Activated T-cell treated with anti-CD3 and anti-CD28 coated beads, Interleukin-2, amount 50 U/mL, for 72 hours (primary cell): Measurements from ENCODE around the gene BCL2A1. TPM values are rescaled to one million over a fixed set of nuclear protein-coding genes. Genes with fewer than 3 reads are reported as not detected.
A peak's percentile ranks its signal among the peaks of the same experiment; 100 is the strongest.

Experiments used
- ATAC-seq, 2 donors: fragments of 150-1000 bp; cut with Tn5 transposase; replicated peaks in 1 of 2; 2 replicates each; pipeline ENCODE4 v1.10.0; 2021; ENCODE audit warnings: moderate library complexity in 2 of 2, mild to moderate bottlenecking in 1 of 2
- DNase-seq, 2 donors: peaks; one replicate each; pipeline ENCODE4 v3.0.0; 2021 to 2022; ENCODE audit warnings: mixed read lengths in 1 of 2
- H3K27ac Mint-ChIP-seq: one replicate; pipeline ENCODE4 v1.8.0; 2022; ENCODE audit warnings: mild to moderate bottlenecking, moderate library complexity, mixed read lengths
- H3K27me3 Mint-ChIP-seq: one replicate; pipeline ENCODE4 v1.8.0; 2022; ENCODE audit warnings: low read depth, mixed read lengths
- H3K36me3 Mint-ChIP-seq, 2 donors: one replicate each; pipeline ENCODE4 v1.8.0; 2022; ENCODE audit warnings: mixed read lengths in 2 of 2, mild to moderate bottlenecking in 1 of 2; ENCODE audit not compliant: insufficient read depth in 2 of 2
- H3K4me1 Mint-ChIP-seq: one replicate; pipeline ENCODE4 v1.8.0; 2022; ENCODE audit warnings: low read depth, mixed read lengths
- H3K4me3 Mint-ChIP-seq, 2 donors: one replicate each; pipeline ENCODE4 v1.8.0; 2022; ENCODE audit warnings: mild to moderate bottlenecking in 2 of 2, mixed read lengths in 2 of 2, moderate library complexity in 2 of 2
- H3K9me3 Mint-ChIP-seq, 2 donors: one replicate each; pipeline ENCODE4 v1.8.0; 2022; ENCODE audit warnings: mixed read lengths in 2 of 2
- total RNA-seq, 2 donors: library from RNA; stranded (reverse); gene quantifications; one replicate each; pipeline ENCODE4 v1.2.3, GENCODE V29; 2022

Gene BCL2A1
- total RNA-seq, 2 donors from 2014 or later, result 39.6 to 67.2 TPM

DNA sequence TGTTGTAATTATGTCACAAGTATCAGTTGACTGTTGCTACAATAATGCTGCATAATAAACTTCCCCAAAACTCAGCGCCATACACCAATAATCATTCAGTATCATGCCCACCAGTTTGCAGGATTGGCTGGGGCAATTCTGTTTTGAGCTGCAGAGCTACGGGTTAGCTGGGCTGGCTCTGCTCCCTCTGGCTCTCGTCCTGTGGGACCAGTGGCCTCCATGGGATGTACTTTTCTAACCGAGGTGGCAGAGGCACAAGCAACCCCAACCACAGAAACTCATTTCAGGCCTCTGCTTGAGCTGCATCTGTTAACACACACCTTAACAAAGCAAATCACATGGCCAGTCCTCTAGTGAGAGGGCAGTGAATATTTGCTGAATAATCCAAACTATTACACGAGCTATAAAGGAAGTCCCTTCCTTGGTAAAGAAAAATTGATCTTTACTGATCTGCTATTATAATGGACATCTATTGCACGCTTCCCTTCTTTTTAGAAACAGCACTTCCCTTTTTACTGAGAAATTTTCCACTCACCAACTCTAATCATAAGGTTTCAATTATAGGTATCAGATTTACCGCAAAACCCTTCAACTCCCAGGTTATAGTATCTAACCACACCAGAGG lies 10.9 kb upstream of the BCL2A1 start:
- ATAC-seq, result no peak
- Mint-ChIP-seq H3K4me1 (peaks cover 44% of the 10 kb centered on the region), H3K36me3 (no peaks in the 10 kb centered on the region), H3K27me3 (no peaks in the 10 kb centered on the region), H3K4me3 (peak overlapping the region in 1 of 2 donors; percentile 1), H3K9me3 (no peaks in the 10 kb centered on the region), H3K27ac (no peak overlapping the region)
- no peak for DNase-seq

DNA sequence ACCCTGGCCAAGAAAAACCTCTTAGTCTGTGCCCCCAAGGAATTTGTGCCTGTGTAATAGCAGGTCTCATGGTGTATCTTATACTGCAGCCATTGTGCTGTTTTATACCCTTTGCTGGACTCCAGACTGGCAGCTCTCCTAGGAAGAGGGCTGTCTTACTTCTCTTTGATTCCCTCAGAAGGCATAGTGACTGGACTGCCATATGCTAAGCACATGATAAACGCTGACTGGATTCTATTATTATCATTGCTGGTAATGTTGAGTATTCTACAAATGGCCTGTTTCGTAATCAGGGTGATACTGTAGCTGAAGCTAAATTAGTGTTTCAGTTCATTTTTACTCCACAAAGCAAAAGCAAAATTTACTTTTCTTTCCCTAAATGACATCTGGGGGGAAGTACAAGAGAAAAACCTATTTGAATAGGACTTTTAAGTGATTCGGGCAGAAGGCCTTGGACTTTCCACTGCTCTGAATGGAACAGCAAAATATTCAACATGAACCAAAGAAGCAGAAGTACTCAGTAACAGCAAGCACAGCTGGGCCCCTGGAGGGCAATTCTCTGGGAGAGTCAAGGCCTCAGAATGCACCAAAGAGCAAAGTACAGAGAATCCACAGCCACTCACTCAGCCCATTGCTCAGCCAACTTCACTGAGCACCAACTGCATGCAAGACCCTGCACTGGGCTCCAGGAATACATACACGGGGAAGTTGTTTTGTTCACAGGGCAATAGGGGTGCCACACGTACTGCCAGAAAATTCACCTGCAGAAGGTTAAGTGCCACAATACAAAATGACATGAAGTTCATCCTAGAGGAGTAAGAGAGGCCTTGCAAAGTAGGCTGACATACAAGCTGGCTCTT lies 7.9 kb upstream of the BCL2A1 start:
- Mint-ChIP-seq H3K4me3 (peak overlapping the region; percentile 20 to 63), H3K27ac (peak overlapping the region; percentile 79), H3K27me3 (no peaks in the 10 kb centered on the region), H3K9me3 (no peaks in the 10 kb centered on the region), H3K4me1 (peaks cover 61% of the 10 kb centered on the region), H3K36me3 (no peaks in the 10 kb centered on the region)
- ATAC-seq (peak; percentile 65 to 81), DNase-seq (peak in 1 of 2 donors; percentile 18)

- DNase-seq (no peak), ATAC-seq (peak; percentile 14 to 23)
- Mint-ChIP-seq H3K27ac (peak overlapping the region; percentile 79), H3K4me3 (peak overlapping the region; percentile 20 to 63), H3K4me1 (peaks cover 67% of the 10 kb centered on the region), H3K36me3 (no peaks in the 10 kb centered on the region), H3K27me3 (no peaks in the 10 kb centered on the region), H3K9me3 (no peaks in the 10 kb centered on the region)
Observed at GRCh38 chr15:79978260-79978654, 7.3 kb upstream of the BCL2A1 start.

DNA sequence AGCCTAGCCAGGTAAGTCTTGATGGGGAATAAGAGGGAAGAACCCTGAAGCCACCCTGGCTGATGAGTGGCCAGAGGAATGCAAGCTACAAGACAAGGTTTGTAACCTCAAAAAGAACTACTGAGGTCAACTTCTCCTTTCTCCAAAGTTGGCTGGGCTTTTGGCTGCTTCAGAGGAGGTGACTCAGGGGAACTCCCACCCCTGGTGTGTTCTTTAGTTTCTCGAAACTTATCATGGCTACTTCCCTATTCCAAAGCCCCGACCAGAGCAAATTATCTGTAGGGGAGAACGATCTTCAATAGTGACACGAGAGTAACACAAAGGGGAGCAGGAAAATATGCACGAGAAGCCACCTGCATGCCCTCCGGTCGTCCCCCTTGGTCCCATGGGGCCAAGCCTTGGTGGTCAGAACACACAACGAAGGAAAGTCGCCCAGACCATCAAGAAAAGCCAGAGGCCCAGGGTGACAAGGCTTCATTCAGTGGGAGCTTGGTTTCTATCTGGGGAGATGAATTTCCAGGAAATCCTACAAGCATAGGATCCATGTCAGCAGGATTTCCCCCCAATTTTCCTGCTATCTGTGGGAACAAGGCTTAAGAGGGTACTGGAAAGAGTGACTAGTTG lies 6.5 kb upstream of the BCL2A1 start:
- no peaks in the 10 kb centered on the region for H3K9me3 Mint-ChIP-seq
- DNase-seq, result no peak
- no peak for ATAC-seq
- peak overlapping the region in 1 of 2 donors; percentile 38 for H3K4me3 Mint-ChIP-seq
- peaks cover 0 to 1% of the 10 kb centered on the region in 2 donors for H3K36me3 Mint-ChIP-seq
- no peak overlapping the region for H3K27ac Mint-ChIP-seq
- H3K27me3 Mint-ChIP-seq, result no peaks in the 10 kb centered on the region
- H3K4me1 Mint-ChIP-seq, result peaks cover 74% of the 10 kb centered on the region

DNA sequence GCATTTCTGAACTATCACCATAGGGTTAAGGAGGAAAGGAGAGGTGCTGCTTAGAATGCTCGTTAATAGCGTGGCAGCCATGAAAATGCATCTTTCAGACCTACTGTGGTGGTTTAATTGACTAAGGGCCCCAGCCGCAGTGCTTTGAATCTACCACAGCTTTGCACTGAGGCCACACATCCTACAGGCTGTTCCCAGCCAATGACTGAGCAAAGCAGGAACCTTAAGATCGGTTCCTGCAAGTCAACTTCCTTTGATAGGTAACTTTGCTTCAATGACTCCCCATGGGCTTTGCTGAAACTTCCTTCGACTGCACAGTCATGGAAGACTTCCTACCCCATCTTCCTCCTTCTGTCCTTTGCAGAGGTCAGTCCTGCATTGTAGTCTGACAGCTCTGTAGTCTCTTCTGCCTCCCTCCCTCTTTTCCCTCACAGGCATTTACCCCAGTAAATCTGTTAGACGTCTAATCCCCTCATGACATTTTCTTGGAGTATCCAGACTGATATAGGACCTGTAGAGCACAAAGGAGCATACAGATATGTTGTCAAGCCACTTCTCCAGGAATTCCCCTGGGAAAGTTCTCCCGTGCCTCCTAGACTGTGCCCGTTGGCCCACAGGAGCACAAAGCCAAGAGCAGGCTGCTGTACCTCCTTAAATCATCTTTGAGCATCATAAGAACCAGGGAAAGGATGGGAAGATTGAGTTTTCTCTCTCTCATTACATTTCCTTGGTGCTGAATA lies 2.6 kb upstream of the BCL2A1 start:
- peak; percentile 6 to 20 for ATAC-seq
- Mint-ChIP-seq H3K36me3 (peaks cover 10 to 11% of the 10 kb centered on the region in 2 donors), H3K4me3 (peak overlapping the region; percentile 58 to 68), H3K27me3 (no peaks in the 10 kb centered on the region), H3K27ac (no peak overlapping the region), H3K9me3 (no peaks in the 10 kb centered on the region), H3K4me1 (peaks cover 66% of the 10 kb centered on the region)
- DNase-seq, result peak; percentile 24 to 48

DNA sequence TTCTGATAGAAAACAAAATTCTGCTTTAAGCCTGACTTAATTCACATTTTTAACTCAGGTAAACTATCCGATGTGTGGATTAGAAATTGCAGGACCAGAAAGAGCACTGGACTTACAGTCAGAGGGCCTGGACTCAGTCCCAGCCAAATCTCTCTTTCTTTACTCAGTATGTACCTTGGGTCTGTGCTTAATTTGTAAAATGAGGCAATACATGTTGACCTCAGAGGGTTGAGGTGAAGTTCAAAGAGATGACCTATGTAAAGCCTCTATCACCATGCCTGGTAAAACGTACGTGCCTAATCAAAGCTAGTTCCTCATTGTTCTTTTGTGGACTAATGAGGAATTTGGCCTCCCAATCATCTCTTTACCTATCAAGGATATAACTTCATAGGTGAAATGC lies 1.9 kb upstream of the BCL2A1 start:
- Mint-ChIP-seq H3K27ac (no peak overlapping the region), H3K4me1 (peaks cover 66% of the 10 kb centered on the region), H3K9me3 (no peaks in the 10 kb centered on the region), H3K4me3 (peak overlapping the region; percentile 58 to 68), H3K27me3 (no peaks in the 10 kb centered on the region), H3K36me3 (peaks cover 13 to 15% of the 10 kb centered on the region in 2 donors)
- ATAC-seq, result no peak
- DNase-seq, result no peak

- DNase-seq (no peak), ATAC-seq (no peak)
- Mint-ChIP-seq H3K4me3 (peak overlapping the region; percentile 90 to 98), H3K27ac (peak overlapping the region; percentile 75), H3K27me3 (no peaks in the 10 kb centered on the region), H3K36me3 (peaks cover 18 to 23% of the 10 kb centered on the region in 2 donors), H3K4me1 (peaks cover 65% of the 10 kb centered on the region), H3K9me3 (no peaks in the 10 kb centered on the region)
Observed at GRCh38 chr15:79970181-79970580, 815 bp downstream of the BCL2A1 start.

DNA sequence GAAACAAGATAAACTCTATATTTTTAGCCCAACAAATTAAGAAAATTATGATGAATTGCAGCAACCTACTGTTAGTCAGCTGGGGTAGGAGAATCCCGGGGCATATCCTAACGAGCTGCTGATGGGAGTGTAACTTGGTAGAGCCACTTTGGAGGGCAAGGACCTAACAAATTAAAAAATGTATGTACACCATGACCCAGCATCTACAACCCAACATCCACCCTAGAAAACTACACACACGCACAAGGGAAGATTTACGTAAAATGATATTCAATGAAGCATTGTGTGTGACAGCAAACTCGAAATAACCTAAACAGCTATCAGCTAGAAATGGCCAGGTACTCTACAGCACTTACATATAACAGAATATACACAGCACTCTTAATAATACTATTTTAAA lies 1.9 kb downstream of the BCL2A1 start:
- Mint-ChIP-seq H3K27ac (peak overlapping the region; percentile 95), H3K27me3 (no peaks in the 10 kb centered on the region), H3K4me3 (peak overlapping the region; percentile 92 to 99), H3K4me1 (peaks cover 75% of the 10 kb centered on the region), H3K36me3 (peaks cover 23 to 24% of the 10 kb centered on the region in 2 donors), H3K9me3 (no peaks in the 10 kb centered on the region)
- ATAC-seq (no peak), DNase-seq (no peak)

GRCh38 chr15:79967298-79968182 lies 3.5 kb downstream of the BCL2A1 start:
- peak overlapping the region; percentile 92 to 99 for H3K4me3 Mint-ChIP-seq
- ATAC-seq, result peak; percentile 66 to 73
- H3K27me3 Mint-ChIP-seq, result no peaks in the 10 kb centered on the region
- DNase-seq, result peak; percentile 67 to 68
- no peaks in the 10 kb centered on the region for H3K9me3 Mint-ChIP-seq
- H3K4me1 Mint-ChIP-seq, result peaks cover 66% of the 10 kb centered on the region
- peaks cover 23 to 24% of the 10 kb centered on the region in 2 donors for H3K36me3 Mint-ChIP-seq
- peak overlapping the region; percentile 100 for H3K27ac Mint-ChIP-seq

GRCh38 chr15:79966634-79967297 lies 4.2 kb downstream of the BCL2A1 start:
- no peak for ATAC-seq
- peaks cover 66% of the 10 kb centered on the region for H3K4me1 Mint-ChIP-seq

DNA sequence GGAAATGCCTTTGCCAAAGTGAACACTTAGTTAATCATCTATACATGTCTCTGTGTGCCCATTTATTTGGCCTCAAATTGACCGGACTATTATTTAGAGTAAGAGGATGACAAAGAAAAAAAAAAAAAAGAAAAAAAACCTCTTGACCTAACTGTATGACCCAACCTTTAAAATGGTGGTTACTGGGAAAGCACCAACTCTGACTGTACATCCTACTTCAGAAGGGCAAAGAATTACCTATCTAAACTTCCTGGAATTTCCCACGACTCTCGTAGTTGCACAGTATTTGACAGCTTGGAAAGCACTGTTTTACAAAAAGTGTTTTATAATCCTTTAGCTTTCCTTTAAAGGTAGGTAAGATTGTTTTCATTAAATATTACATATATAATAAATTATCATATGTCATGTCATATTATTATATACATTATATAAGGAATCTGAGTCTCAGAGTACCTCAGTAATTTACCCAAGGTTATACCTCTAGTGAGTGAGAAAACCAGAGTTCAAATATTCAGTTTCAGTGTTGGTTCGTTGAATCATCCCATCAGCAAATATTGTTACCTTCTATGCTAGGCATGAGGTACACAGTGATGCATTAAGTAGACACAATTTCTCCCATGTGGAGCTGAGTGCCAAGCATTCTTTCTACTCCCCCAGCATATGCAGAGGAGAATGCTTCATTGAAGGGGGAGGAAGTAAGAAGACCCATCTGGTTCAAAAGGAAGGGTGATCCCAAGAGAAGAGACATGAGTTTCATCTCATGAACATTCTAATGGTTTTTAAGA lies 5.0 kb downstream of the BCL2A1 start:
- peaks cover 61% of the 10 kb centered on the region for H3K4me1 Mint-ChIP-seq
- peak; percentile 38 to 49 for ATAC-seq
- H3K9me3 Mint-ChIP-seq, result no peaks in the 10 kb centered on the region
- H3K36me3 Mint-ChIP-seq, result peaks cover 25 to 27% of the 10 kb centered on the region in 2 donors
- DNase-seq, result peak; percentile 18 to 19
- peak overlapping the region; percentile 92 to 99 for H3K4me3 Mint-ChIP-seq
- H3K27ac Mint-ChIP-seq, result peak overlapping the region; percentile 100
- H3K27me3 Mint-ChIP-seq, result no peaks in the 10 kb centered on the region

More at GRCh38 chr15:79966634-79967297, 4.2 kb downstream of the BCL2A1 start:
- no peaks in the 10 kb centered on the region for H3K27me3 Mint-ChIP-seq
- peaks cover 25 to 27% of the 10 kb centered on the region in 2 donors for H3K36me3 Mint-ChIP-seq
- no peak for DNase-seq
- H3K9me3 Mint-ChIP-seq, result no peaks in the 10 kb centered on the region
- peak overlapping the region; percentile 100 for H3K27ac Mint-ChIP-seq
- peak overlapping the region; percentile 92 to 99 for H3K4me3 Mint-ChIP-seq
